GM18868 (cell line): Measurements from ENCODE around the gene FBXO8.
"Not testable (repeated sequence)": the region's sequence is repeated elsewhere in the genome, so short reads cannot be mapped to it uniquely, and the experiment has no call there.

Experiments
- ATAC-seq: cut with Tn5 transposase; IDR thresholded peaks from one replicate; pipeline ENCODE4 v1.9.1; 2021; ENCODE audit warnings: mild to moderate bottlenecking, moderate library complexity; ENCODE audit not compliant: unreplicated experiment

The FBXO8 gene

GRCh38 chr4:174283507-174284471 lies at the start of gene FBXO8, which contains the start of gene CEP44:
TSS of gene FBXO8 (minus strand) at chr4:174283667. CDS start at chr4:174263092, 20,575 bp downstream.
TSS of gene CEP44 (plus strand) at chr4:174283911. CDS start at chr4:174299122, 15,211 bp downstream.
- ATAC-seq = peak; percentile 65

GRCh38 chr4:174332741-174333493 lies 49.5 kb upstream of the FBXO8 start:
- ATAC-seq = no peak

- no peak for ATAC-seq
Observed at GRCh38 chr4:174324725-174325124, 41.3 kb upstream of the FBXO8 start.

- ATAC-seq = no peak
Observed at GRCh38 chr4:174324236-174324635, 40.8 kb upstream of the FBXO8 start.

- ATAC-seq = no peak
Observed at GRCh38 chr4:174320494-174321199, 37.2 kb upstream of the FBXO8 start.

- ATAC-seq = peak; percentile 50
Observed at GRCh38 chr4:174318829-174319764, 35.6 kb upstream of the FBXO8 start.

GRCh38 chr4:174317531-174317930 lies 34.1 kb upstream of the FBXO8 start:
- no peak for ATAC-seq

GRCh38 chr4:174316954-174317353 lies 33.5 kb upstream of the FBXO8 start:
- ATAC-seq = no peak

- ATAC-seq = no peak
Observed at GRCh38 chr4:174316546-174316945, 33.1 kb upstream of the FBXO8 start.

- ATAC-seq = no peak
Observed at GRCh38 chr4:174314770-174315169, 31.3 kb upstream of the FBXO8 start.

- no peak for ATAC-seq
Observed at GRCh38 chr4:174314274-174314673, 30.8 kb upstream of the FBXO8 start.

GRCh38 chr4:174312993-174313392 lies 29.5 kb upstream of the FBXO8 start:
- ATAC-seq = no peak

- ATAC-seq = peak; percentile 53
Observed at GRCh38 chr4:174307694-174308093, 24.2 kb upstream of the FBXO8 start.

- ATAC-seq = no peak
Observed at GRCh38 chr4:174305961-174306360, 22.5 kb upstream of the FBXO8 start.

- ATAC-seq = no peak
Observed at GRCh38 chr4:174304664-174305063, 21.2 kb upstream of the FBXO8 start.

- ATAC-seq = no peak
Observed at GRCh38 chr4:174303687-174304086, 20.2 kb upstream of the FBXO8 start.

- not testable (repeated sequence) for ATAC-seq
Observed at GRCh38 chr4:174295142-174295541, 11.7 kb upstream of the FBXO8 start.

GRCh38 chr4:174294641-174295040 lies 11.2 kb upstream of the FBXO8 start:
- ATAC-seq = not testable (repeated sequence)

GRCh38 chr4:174292473-174292872 lies 9.0 kb upstream of the FBXO8 start:
- ATAC-seq = no peak

- ATAC-seq = no peak
Observed at GRCh38 chr4:174286870-174287269, 3.4 kb upstream of the FBXO8 start.
